Gastroesophageal sphincter (tissue), 4 donors: ENCODE results near the gene RTL10. TPM values are rescaled to one million over a fixed set of nuclear protein-coding genes. Genes with fewer than 3 reads are reported as not detected.

Source experiments
- ATAC-seq: fragments of 150-250 bp; one replicate; pipeline ENCODE4 v1.9.1; 2016; ENCODE audit warnings: mild to moderate bottlenecking, moderate library complexity
- H3K27ac ChIP-seq, 4 donors: fragments of 200-600 bp; sonication (generic) in 3 of 4; 1 replicate in 3 of 4; 2 replicates in 1 of 4; pipeline ENCODE4 v1.5.1; 2016 to 2019
- H3K27me3 ChIP-seq: fragments of 200-600 bp; sonication (generic); one replicate; pipeline ENCODE4 v1.5.1; 2019
- H3K36me3 ChIP-seq, 2 donors: fragments of 200-600 bp; sonication (generic); one replicate each; pipeline ENCODE4 v1.5.1; 2019; ENCODE audit warnings: control low read depth in 1 of 2
- H3K4me1 ChIP-seq, 3 donors: fragments of 200-600 bp; sonication (generic); 1 replicate in 2 of 3; 2 replicates in 1 of 3; pipeline ENCODE4 v1.5.1; 2016 to 2019; ENCODE audit warnings: control low read depth in 2 of 3
- H3K4me3 ChIP-seq, 2 donors: fragments of 200-600 bp; sonication (generic); one replicate each; pipeline ENCODE4 v1.5.1; 2019; ENCODE audit warnings: mild to moderate bottlenecking in 1 of 2, moderate library complexity in 1 of 2
- H3K9me3 ChIP-seq, 3 donors: fragments of 200-600 bp; sonication (generic); one replicate each; pipeline ENCODE4 v1.5.1; 2017 to 2019; ENCODE audit warnings: control low read depth in 2 of 3
- CTCF ChIP-seq, 4 experiments: fragments of 200-600 bp in 2 of 4; fragments of 450-650 bp in 2 of 4; sonication (generic) in 1 of 4; IDR thresholded peaks; one replicate each; pipeline ENCODE4 v1.5.1; 2017 to 2019; ENCODE audit warnings: antibody characterized with exemption in 4 of 4, mild to moderate bottlenecking in 2 of 4, moderate library complexity in 2 of 4
- EP300 ChIP-seq: sonication (generic); formaldehyde crosslinking; IDR thresholded peaks from one replicate; pipeline ENCODE4 v1.6.1; 2017; ENCODE audit warnings: antibody characterized with exemption, mild to moderate bottlenecking
- POLR2A ChIP-seq, 2 donors: fragments of 450-650 bp; IDR thresholded peaks; one replicate each; pipeline ENCODE4 v1.6.1; 2017; ENCODE audit warnings: antibody characterized with exemption in 2 of 2, mild to moderate bottlenecking in 2 of 2, moderate library complexity in 1 of 2
- POLR2AphosphoS5 ChIP-seq: sonication (generic); formaldehyde crosslinking; IDR thresholded peaks from one replicate; pipeline ENCODE4 v1.6.1; 2017; ENCODE audit warnings: antibody characterized with exemption
- WGBS, 2 donors: methylation state at CpG; one replicate each; pipeline ENCODE4 v1.1.5; 2018; ENCODE audit warnings: low coverage in 1 of 2; 5-methylcytosine and 5-hydroxymethylcytosine counted together
- total RNA-seq, 4 donors: library from RNA; depleted of rRNA; stranded (reverse); fragments of >200 nt; gene quantifications; one replicate each; pipeline ENCODE4 v1.1.0, GENCODE V29; 2016

The RTL10 gene
- total RNA-seq, 4 donors from 2014 or later = 6.6 to 15.9 (median 10.4) TPM

DNA sequence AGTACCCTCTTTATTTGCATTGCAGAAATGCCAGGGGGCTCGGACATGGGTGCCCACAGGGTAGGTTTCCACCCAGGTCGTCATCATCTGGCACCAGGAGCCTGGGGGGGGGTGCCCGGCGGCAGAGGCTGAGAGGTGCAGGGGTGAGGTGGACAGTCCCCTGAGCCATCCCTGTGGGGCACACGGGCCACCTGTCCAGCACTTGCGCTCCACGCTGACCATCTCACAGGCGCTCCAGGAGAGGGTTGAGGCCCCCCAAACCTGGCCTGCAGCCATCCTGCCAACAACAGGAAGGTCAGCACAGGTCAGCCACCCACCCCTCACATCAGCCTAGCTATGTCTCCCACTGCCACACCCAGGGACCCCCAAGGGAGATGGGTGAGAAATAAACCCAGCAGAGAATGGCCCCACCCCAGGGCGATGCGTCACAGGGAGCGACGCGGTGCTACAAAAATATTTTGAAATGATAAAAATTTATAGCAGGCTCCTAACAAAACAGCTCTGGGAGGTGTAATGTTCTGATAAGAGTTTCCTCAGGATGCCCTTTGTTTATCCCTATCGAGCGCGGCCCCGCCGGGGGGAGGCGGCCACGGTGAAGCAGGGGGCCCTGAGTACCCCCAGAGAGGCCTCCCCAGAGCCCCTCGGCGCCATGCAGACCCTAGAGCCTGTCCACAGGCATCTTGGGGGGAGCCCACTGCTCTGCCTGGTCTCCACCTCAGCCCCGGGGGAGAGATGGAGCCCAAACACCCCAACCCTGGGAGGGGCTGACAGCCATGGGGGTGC lies 21.0 kb upstream of the RTL10 start:
- peaks cover 0 to 43% of the 10 kb centered on the region in 2 donors for H3K36me3 ChIP-seq
- H3K27me3 ChIP-seq = no peaks in the 10 kb centered on the region
- peaks cover 0 to 12% (median 8%) of the 10 kb centered on the region in 3 donors for H3K4me1 ChIP-seq
- no peak for ATAC-seq
- no peak overlapping the region for H3K27ac ChIP-seq
- WGBS, 2 donors = 80% methylated on average over 1 of the region's 23 CpGs; no CpG with 5 or more reads in 1 of the 2 donors
- no peak overlapping the region for H3K4me3 ChIP-seq
- no peaks in the 10 kb centered on the region for H3K9me3 ChIP-seq
- TF ChIP-seq CTCF (IDR thresholded peaks at IDR 0.05) (no peak), POLR2A (IDR thresholded peaks at IDR 0.05) (no peak)

DNA sequence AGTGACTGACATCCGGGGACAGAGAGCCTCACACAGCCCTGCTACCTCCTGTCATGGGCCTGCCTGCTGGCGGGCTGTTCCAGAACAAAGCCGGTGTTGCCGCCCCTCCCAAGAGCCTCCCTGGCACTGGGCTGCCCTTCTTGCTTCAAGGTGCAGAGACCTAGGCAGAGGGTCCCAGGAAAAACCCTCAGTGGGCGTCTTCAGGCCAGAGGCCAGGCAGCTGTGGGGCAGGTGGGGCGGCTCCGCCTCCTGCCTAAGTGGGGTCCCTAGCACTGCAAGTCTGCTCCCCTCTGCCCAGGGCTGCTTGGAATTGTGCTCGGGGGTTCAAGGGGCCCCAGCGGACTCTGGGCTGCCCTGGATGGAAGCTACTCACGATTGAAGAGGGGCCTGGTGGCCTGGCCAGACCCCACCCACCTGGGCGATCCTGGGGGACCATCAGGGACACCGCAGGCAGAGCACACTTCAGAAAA lies 20.4 kb upstream of the RTL10 start:
- Histone ChIP-seq H3K9me3 (no peaks in the 10 kb centered on the region), H3K4me3 (no peak overlapping the region), H3K27ac (no peak overlapping the region), H3K4me1 (peaks cover 0 to 5% (median 2%) of the 10 kb centered on the region in 3 donors), H3K27me3 (no peaks in the 10 kb centered on the region), H3K36me3 (peaks cover 0 to 43% of the 10 kb centered on the region in 2 donors)
- no peak for ATAC-seq
- WGBS, 2 donors = no CpG with 5 or more reads among the region's 12 CpGs
- TF ChIP-seq CTCF (IDR thresholded peaks at IDR 0.05) (no peak), EP300 (no peak), POLR2AphosphoS5 (no peak), POLR2A (IDR thresholded peaks at IDR 0.05) (no peak)

GRCh38 chr22:19874307-19875060 lies 19.8 kb upstream of the RTL10 start:
- Histone ChIP-seq H3K27ac (no peak overlapping the region), H3K4me1 (no peaks in the 10 kb centered on the region)

DNA sequence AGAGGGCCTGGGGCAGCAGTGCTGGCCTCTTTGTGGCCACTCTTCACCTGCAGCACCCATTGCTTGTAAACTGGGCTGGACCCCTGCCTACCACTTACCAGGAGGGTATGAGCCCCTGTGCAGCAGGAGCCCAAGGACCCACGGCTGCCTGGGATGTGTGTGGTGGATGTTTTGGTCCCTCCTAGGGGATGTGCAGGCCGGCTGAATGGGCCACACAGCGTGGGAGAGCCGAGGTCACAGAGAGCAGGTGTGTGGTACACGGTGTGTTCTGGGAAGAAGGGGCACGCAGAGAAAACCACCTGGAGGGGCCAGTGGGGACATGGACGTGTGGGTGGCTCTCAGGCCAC lies 19.3 kb upstream of the RTL10 start:
- no peak overlapping the region for H3K4me3 ChIP-seq
- no peaks in the 10 kb centered on the region for H3K4me1 ChIP-seq
- H3K9me3 ChIP-seq = no peaks in the 10 kb centered on the region
- H3K27ac ChIP-seq = no peak overlapping the region
- H3K27me3 ChIP-seq = no peaks in the 10 kb centered on the region
- TF ChIP-seq EP300 (no peak), POLR2A (IDR thresholded peaks at IDR 0.05) (no peak), POLR2AphosphoS5 (no peak), CTCF (IDR thresholded peaks at IDR 0.05) (no peak)
- no peak for ATAC-seq
- WGBS, 2 donors = no CpG with 5 or more reads among the region's 7 CpGs
- H3K36me3 ChIP-seq = peaks cover 0 to 43% of the 10 kb centered on the region in 2 donors

More at GRCh38 chr22:19874307-19875060, 19.8 kb upstream of the RTL10 start:
- H3K9me3 ChIP-seq = no peaks in the 10 kb centered on the region
- peaks cover 0 to 43% of the 10 kb centered on the region in 2 donors for H3K36me3 ChIP-seq
- WGBS, 2 donors = no CpG with 5 or more reads among the region's 27 CpGs
- no peak for TF ChIP-seq EP300
- no peak for TF ChIP-seq CTCF (IDR thresholded peaks at IDR 0.05)
- TF ChIP-seq POLR2AphosphoS5 = no peak
- TF ChIP-seq POLR2A (IDR thresholded peaks at IDR 0.05) = no peak
- H3K4me3 ChIP-seq = no peak overlapping the region
- ATAC-seq = no peak
- H3K27me3 ChIP-seq = no peaks in the 10 kb centered on the region
